Sigmoid colon (tissue), 7 donors: ENCODE results near the gene STON2. TPM values are rescaled to one million over a fixed set of nuclear protein-coding genes. Genes with fewer than 3 reads are reported as not detected.

ENCODE experiments used
- DNase-seq: peaks from one replicate; pipeline ENCODE4 v3.0.0-alpha.2; 2019
- H3K27ac ChIP-seq, 4 donors: fragments of 200-600 bp; sonication (generic); one replicate each; pipeline ENCODE4 v1.5.1; 2016 to 2019; ENCODE audit warnings: mild to moderate bottlenecking in 1 of 4
- H3K27me3 ChIP-seq, 3 donors: fragments of 200-600 bp; sonication (generic); one replicate each; pipeline ENCODE4 v1.5.1; 2019; ENCODE audit warnings: mild to moderate bottlenecking in 1 of 3
- H3K36me3 ChIP-seq, 4 donors: fragments of 200-600 bp; sonication (generic); one replicate each; pipeline ENCODE4 v1.5.1; 2016 to 2019
- H3K4me1 ChIP-seq, 4 donors: fragments of 200-600 bp; sonication (generic); one replicate each; pipeline ENCODE4 v1.5.1; 2017 to 2019
- H3K4me3 ChIP-seq, 4 donors: fragments of 200-600 bp; sonication (generic); one replicate each; pipeline ENCODE4 v1.5.1; 2017 to 2019; ENCODE audit warnings: mild to moderate bottlenecking in 2 of 4, moderate library complexity in 1 of 4
- H3K9me3 ChIP-seq, 4 donors: fragments of 200-600 bp in 3 of 4; sonication (generic) in 3 of 4; one replicate each; pipeline versions ENCODE4 v1.5.1 to v1.6.1; 2013 to 2019
- CTCF ChIP-seq, 4 experiments: fragments of 450-650 bp in 3 of 4; fragments of 200-600 bp in 1 of 4; IDR thresholded peaks; one replicate each; pipeline ENCODE4 v1.5.1; 2016 to 2019; ENCODE audit warnings: antibody characterized with exemption in 4 of 4, mild to moderate bottlenecking in 3 of 4, moderate library complexity in 2 of 4
- EP300 ChIP-seq, 4 donors: sonication (generic); formaldehyde crosslinking; IDR thresholded peaks; one replicate each; pipeline ENCODE4 v1.6.1; 2017; ENCODE audit warnings: antibody characterized with exemption in 4 of 4
- POLR2A ChIP-seq, 2 donors: fragments of 450-650 bp; IDR thresholded peaks; one replicate each; pipeline ENCODE4 v1.6.1; 2016; ENCODE audit warnings: antibody characterized with exemption in 2 of 2, mild to moderate bottlenecking in 2 of 2, moderate library complexity in 2 of 2
- POLR2AphosphoS5 ChIP-seq, 4 donors: sonication (generic); formaldehyde crosslinking; IDR thresholded peaks; one replicate each; pipeline ENCODE4 v1.6.1; 2017; ENCODE audit warnings: antibody characterized with exemption in 4 of 4
- WGBS, 2 donors: extraction: QIAGEN DNeasy Blood & Tissue Kit; methylation state at CpG; one replicate each; pipeline ENCODE4 v1.1.7; 2013; 5-methylcytosine and 5-hydroxymethylcytosine counted together
- intact Hi-C: fragments of 100-400 bp; cut with DNase I; formaldehyde crosslinking; loops from one replicate; pipeline ENCODE4 v1.15.1; 2023
- polyA plus RNA-seq, 3 donors: library from polyadenylated mRNA; stranded (reverse); fragments of 200-250 nt; gene quantifications; one replicate each; pipeline ENCODE4 v1.2.3, GENCODE V29; 2013
- total RNA-seq, 4 donors: library from RNA; depleted of rRNA; stranded (reverse); fragments of >200 nt; gene quantifications; one replicate each; pipeline ENCODE4 v1.1.0, GENCODE V29; 2016
- donor health status: healthy with polysubstance abuse.
- donor health status: Bipolar disorder and iron deficiency.
- donor health status: healthy.

Gene STON2
- total and polyA plus RNA-seq, 7 donors, result 2.9 to 15.6 (median 12.2) TPM

GRCh38 chr14:81366214-81366613, 33.9 kb downstream of the STON2 start:
- Histone ChIP-seq H3K36me3 (no peaks in the 10 kb centered on the region), H3K27ac (no peak overlapping the region), H3K9me3 (no peaks in the 10 kb centered on the region), H3K27me3 (no peaks in the 10 kb centered on the region), H3K4me1 (no peaks in the 10 kb centered on the region), H3K4me3 (no peak overlapping the region)
- TF ChIP-seq CTCF (IDR thresholded peaks at IDR 0.05), result no peak
- 53 to 55% methylated on average over 6 of the region's 6 CpGs for WGBS, 2 donors
- intact Hi-C loops, result no loop called here
- no peak for DNase-seq

- Histone ChIP-seq H3K9me3 (no peaks in the 10 kb centered on the region), H3K4me1 (no peaks in the 10 kb centered on the region), H3K27ac (peak overlapping the region in 1 of 4 donors; percentile 16), H3K4me3 (no peak overlapping the region), H3K27me3 (no peaks in the 10 kb centered on the region), H3K36me3 (no peaks in the 10 kb centered on the region)
- TF ChIP-seq EP300 (IDR thresholded peaks at IDR 0.05), result no peak
- TF ChIP-seq CTCF (IDR thresholded peaks at IDR 0.05), result no peak
- TF ChIP-seq POLR2AphosphoS5 (IDR thresholded peaks at IDR 0.05), result no peak
- TF ChIP-seq POLR2A (IDR thresholded peaks at IDR 0.05), result no peak
- 68 to 73% methylated on average over 4 of the region's 4 CpGs for WGBS, 2 donors
- no peak for DNase-seq
- intact Hi-C loops, result no loop called here
Observed at GRCh38 chr14:81363746-81364378, 36.3 kb downstream of the STON2 start.

GRCh38 chr14:81353691-81354323, 46.3 kb downstream of the STON2 start:
- Histone ChIP-seq H3K4me3 (no peak overlapping the region), H3K27me3 (no peaks in the 10 kb centered on the region), H3K27ac (no peak overlapping the region), H3K9me3 (peaks cover 0 to 4% (median 0%) of the 10 kb centered on the region in 4 donors), H3K36me3 (no peaks in the 10 kb centered on the region), H3K4me1 (no peaks in the 10 kb centered on the region)
- TF ChIP-seq POLR2AphosphoS5 (IDR thresholded peaks at IDR 0.05), result no peak
- TF ChIP-seq CTCF (IDR thresholded peaks at IDR 0.05), result no peak
- no peak for TF ChIP-seq POLR2A (IDR thresholded peaks at IDR 0.05)
- TF ChIP-seq EP300 (IDR thresholded peaks at IDR 0.05), result no peak
- intact Hi-C loops, result no loop called here
- 70 to 89% methylated on average over 5 of the region's 5 CpGs for WGBS, 2 donors
- no peak for DNase-seq

GRCh38 chr14:81352413-81352812, 47.7 kb downstream of the STON2 start:
- Histone ChIP-seq H3K27me3 (no peaks in the 10 kb centered on the region), H3K36me3 (no peaks in the 10 kb centered on the region), H3K4me3 (no peak overlapping the region), H3K9me3 (peaks cover 0 to 4% (median 0%) of the 10 kb centered on the region in 4 donors), H3K27ac (no peak overlapping the region), H3K4me1 (no peaks in the 10 kb centered on the region)
- intact Hi-C loops, result no loop called here
- WGBS, 2 donors, result 80 to 87% methylated on average over 2 of the region's 2 CpGs
- TF ChIP-seq CTCF (IDR thresholded peaks at IDR 0.05) (no peak), EP300 (IDR thresholded peaks at IDR 0.05) (no peak), POLR2AphosphoS5 (IDR thresholded peaks at IDR 0.05) (no peak), POLR2A (IDR thresholded peaks at IDR 0.05) (no peak)
- no peak for DNase-seq

- H3K4me3 ChIP-seq, result no peak overlapping the region
- no peaks in the 10 kb centered on the region for H3K4me1 ChIP-seq
- intact Hi-C loops, result no loop called here
- no peak overlapping the region for H3K27ac ChIP-seq
- DNase-seq, result no peak
- no peaks in the 10 kb centered on the region for H3K27me3 ChIP-seq
- H3K9me3 ChIP-seq, result peaks cover 0 to 4% (median 0%) of the 10 kb centered on the region in 4 donors
- no peaks in the 10 kb centered on the region for H3K36me3 ChIP-seq
- TF ChIP-seq CTCF (IDR thresholded peaks at IDR 0.05) (no peak), POLR2AphosphoS5 (IDR thresholded peaks at IDR 0.05) (no peak), POLR2A (IDR thresholded peaks at IDR 0.05) (no peak), EP300 (IDR thresholded peaks at IDR 0.05) (no peak)
Observed at GRCh38 chr14:81351205-81351604, 48.9 kb downstream of the STON2 start.
